Caco-2 (cell line): ENCODE results near the gene OR2A25. TPM values are rescaled to one million over a fixed set of nuclear protein-coding genes. Genes with fewer than 3 reads are reported as not detected.
A peak's percentile ranks its signal among the peaks of the same experiment; 100 is the strongest.

Source experiments
- BruUV-seq: library from RNA; stranded (reverse); fragments of 400-500 nt; replicated peaks from 2 replicates; lab custom pipeline; 2021; lab: Mats Ljungman, UMichigan
- CTCF ChIA-PET: fragments of 300-600 bp; sonication (Branson Sonifier 250); formaldehyde crosslinking; loops from one replicate; lab custom pipeline; 2022; ENCODE audit warnings: antibody characterized with exemption; lab: Charles Lee
- POLR2A ChIA-PET: fragments of 300-600 bp; sonication (Branson Sonifier 250); formaldehyde crosslinking; loops from one replicate; lab custom pipeline; 2022; ENCODE audit warnings: antibody characterized with exemption; lab: Charles Lee
- DNase-seq, 2 experiments: peaks; one replicate each; pipeline versions ENCODE4 v3.0.0 to v3.0.0-alpha.2; 2020 to 2022
- H3K27me3 ChIP-seq: replicated peaks from 2 replicates; pipeline ENCODE4 v1.6.0; 2011; ENCODE audit warnings: low read length; ENCODE audit not compliant: control insufficient read depth, insufficient read depth
- H3K36me3 ChIP-seq: 2 replicates; pipeline ENCODE4 v1.5.1; 2011; ENCODE audit warnings: low read length; ENCODE audit not compliant: control insufficient read depth, insufficient read depth
- H3K4me1 ChIP-seq: fragments of 250-450 bp; sonication (Bioruptor Pico); 2 replicates; pipeline ENCODE4 v1.5.1; 2020; ENCODE audit warnings: mild to moderate bottlenecking
- H3K4me3 ChIP-seq: 2 replicates; pipeline ENCODE4 v1.5.1; 2011; ENCODE audit warnings: low read depth, mild to moderate bottlenecking, control low read depth, low read length
- H3K9me3 ChIP-seq: fragments of 250-450 bp; sonication (Bioruptor Pico); 2 replicates; pipeline ENCODE4 v1.5.1; 2020; ENCODE audit warnings: mild to moderate bottlenecking, moderate library complexity
- H3K27ac Mint-ChIP-seq: one replicate; pipeline ENCODE4 v1.8.0; 2022; ENCODE audit warnings: mixed read lengths; ENCODE audit not compliant: unreplicated experiment
- H3K27me3 Mint-ChIP-seq: one replicate; pipeline ENCODE4 v1.8.0; 2022; ENCODE audit warnings: mixed read lengths; ENCODE audit not compliant: insufficient read depth, unreplicated experiment
- H3K36me3 Mint-ChIP-seq: one replicate; pipeline ENCODE4 v1.8.0; 2022; ENCODE audit warnings: mild to moderate bottlenecking, mixed read lengths; ENCODE audit not compliant: insufficient read depth, unreplicated experiment
- H3K4me1 Mint-ChIP-seq: one replicate; pipeline ENCODE4 v1.8.0; 2022; ENCODE audit warnings: low read depth, mixed read lengths; ENCODE audit not compliant: unreplicated experiment
- H3K4me3 Mint-ChIP-seq: one replicate; pipeline ENCODE4 v1.8.0; 2022; ENCODE audit warnings: mild to moderate bottlenecking, moderate library complexity, mixed read lengths; ENCODE audit not compliant: unreplicated experiment
- H3K9me3 Mint-ChIP-seq: one replicate; pipeline ENCODE4 v1.8.0; 2022; ENCODE audit warnings: mixed read lengths; ENCODE audit not compliant: unreplicated experiment
- intact Hi-C: fragments of 100-400 bp; cut with micrococcal nuclease; formaldehyde crosslinking; loops from one replicate; pipeline ENCODE4 v1.10.0; 2022; ENCODE audit not compliant: unreplicated experiment
- total RNA-seq: library from RNA; stranded (reverse); gene quantifications from 2 replicates; pipeline ENCODE4 v1.2.3, GENCODE V29; 2022
- TF ChIP-seq, protein P1 (sequence below), 2 experiments: fragments of 200-600 bp in 1 of 2; IDR thresholded peaks; 1 replicate in 1 of 2; 2 replicates in 1 of 2; pipeline versions ENCODE4 v1.5.1 to v1.8.0; 2011 to 2022; ENCODE audit warnings: antibody characterized with exemption in 1 of 2, control low read depth in 1 of 2, inconsistent platforms in 1 of 2, low read depth in 1 of 2, low read length in 1 of 2, mild to moderate bottlenecking in 1 of 2, moderate library complexity in 1 of 2; ENCODE audit not compliant: insufficient read depth in 1 of 2, severe bottlenecking in 1 of 2, unreplicated experiment in 1 of 2

OR2A25 gene
- total RNA-seq, 1 experiment from 2014 or later, result not detected

DNA sequence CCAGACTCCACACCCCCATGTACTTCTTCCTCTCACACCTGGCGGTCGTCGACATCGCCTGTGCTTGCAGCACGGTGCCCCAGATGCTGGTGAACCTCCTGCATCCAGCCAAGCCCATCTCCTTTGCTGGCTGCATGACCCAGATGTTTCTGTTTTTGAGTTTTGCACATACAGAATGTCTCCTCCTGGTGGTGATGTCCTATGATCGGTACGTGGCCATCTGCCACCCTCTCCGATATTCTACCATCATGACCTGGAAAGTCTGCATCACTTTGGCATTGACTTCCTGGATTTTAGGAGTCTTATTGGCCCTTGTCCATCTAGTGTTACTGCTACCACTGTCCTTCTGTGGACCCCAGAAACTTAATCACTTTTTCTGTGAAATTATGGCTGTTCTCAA is 4.8 kb downstream of the OR2A25 start:
- no peaks in the 10 kb centered on the region for H3K9me3 ChIP-seq
- H3K27me3 ChIP-seq, result no peaks in the 10 kb centered on the region
- Mint-ChIP-seq H3K4me3 (no peak overlapping the region), H3K36me3 (no peaks in the 10 kb centered on the region), H3K4me1 (no peaks in the 10 kb centered on the region), H3K27me3 (no peaks in the 10 kb centered on the region), H3K27ac (no peak overlapping the region), H3K9me3 (no peaks in the 10 kb centered on the region)
- H3K4me1 ChIP-seq, result no peaks in the 10 kb centered on the region
- no peak for DNase-seq
- H3K4me3 ChIP-seq, result no peak overlapping the region
- CTCF ChIA-PET, result no interaction called here
- POLR2A ChIA-PET, result no interaction called here
- no TSS peak for BruUV-seq
- TF ChIP-seq, protein P1, sequence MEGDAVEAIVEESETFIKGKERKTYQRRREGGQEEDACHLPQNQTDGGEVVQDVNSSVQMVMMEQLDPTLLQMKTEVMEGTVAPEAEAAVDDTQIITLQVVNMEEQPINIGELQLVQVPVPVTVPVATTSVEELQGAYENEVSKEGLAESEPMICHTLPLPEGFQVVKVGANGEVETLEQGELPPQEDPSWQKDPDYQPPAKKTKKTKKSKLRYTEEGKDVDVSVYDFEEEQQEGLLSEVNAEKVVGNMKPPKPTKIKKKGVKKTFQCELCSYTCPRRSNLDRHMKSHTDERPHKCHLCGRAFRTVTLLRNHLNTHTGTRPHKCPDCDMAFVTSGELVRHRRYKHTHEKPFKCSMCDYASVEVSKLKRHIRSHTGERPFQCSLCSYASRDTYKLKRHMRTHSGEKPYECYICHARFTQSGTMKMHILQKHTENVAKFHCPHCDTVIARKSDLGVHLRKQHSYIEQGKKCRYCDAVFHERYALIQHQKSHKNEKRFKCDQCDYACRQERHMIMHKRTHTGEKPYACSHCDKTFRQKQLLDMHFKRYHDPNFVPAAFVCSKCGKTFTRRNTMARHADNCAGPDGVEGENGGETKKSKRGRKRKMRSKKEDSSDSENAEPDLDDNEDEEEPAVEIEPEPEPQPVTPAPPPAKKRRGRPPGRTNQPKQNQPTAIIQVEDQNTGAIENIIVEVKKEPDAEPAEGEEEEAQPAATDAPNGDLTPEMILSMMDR (IDR thresholded peaks at IDR 0.05; ENCODE audit: insufficient read depth in 1 of 2, low read depth in 1 of 2, low read length in 1 of 2, severe bottlenecking in 1 of 2, unreplicated experiment in 1 of 2), result peak in 1 of 2 experiments; percentile 21
- H3K36me3 ChIP-seq, result no peaks in the 10 kb centered on the region
- intact Hi-C loops, result no loop called here

- H3K4me3 ChIP-seq, result no peak within 1 kb of the TSS
- Mint-ChIP-seq H3K4me1 (no peaks in the 10 kb centered on the region), H3K9me3 (no peaks in the 10 kb centered on the region), H3K27ac (no peak within 1 kb of the TSS), H3K36me3 (no peaks in the 10 kb centered on the region), H3K27me3 (peaks cover 7% of the 10 kb centered on the region), H3K4me3 (no peak within 1 kb of the TSS)
- no peaks in the 10 kb centered on the region for H3K4me1 ChIP-seq
- TF ChIP-seq, protein P1 (IDR thresholded peaks at IDR 0.05; ENCODE audit: insufficient read depth in 1 of 2, low read depth in 1 of 2, low read length in 1 of 2, severe bottlenecking in 1 of 2, unreplicated experiment in 1 of 2), result no peak
- ChIA-PET CTCF (no interaction called here), POLR2A (no interaction called here)
- DNase-seq, result no peak
- no peaks in the 10 kb centered on the region for H3K36me3 ChIP-seq
- intact Hi-C loops, result loop anchor here (5.0 kb wide), 1 partner anchor 859 kb away; no protein-coding TSS in a partner anchor
- no peaks in the 10 kb centered on the region for H3K27me3 ChIP-seq
- no TSS peak for BruUV-seq
- H3K9me3 ChIP-seq, result no peaks in the 10 kb centered on the region
Measured at GRCh38 chr7:144085978-144086377, 16.4 kb downstream of the OR2A25 start, which contains the start of gene OR2A12. TSS of gene OR2A12 (plus strand) at chr7:144086278. CDS start at chr7:144095108, 8,830 bp downstream.

GRCh38 chr7:144086730-144087129 is 17.1 kb downstream of the OR2A25 start:
- CTCF ChIA-PET, result no interaction called here

More at GRCh38 chr7:144086730-144087129, 17.1 kb downstream of the OR2A25 start:
- no peaks in the 10 kb centered on the region for H3K9me3 ChIP-seq
- H3K4me1 Mint-ChIP-seq, result no peaks in the 10 kb centered on the region
- H3K9me3 Mint-ChIP-seq, result no peaks in the 10 kb centered on the region
- no peak for DNase-seq
- no peaks in the 10 kb centered on the region for H3K36me3 ChIP-seq
- H3K27me3 Mint-ChIP-seq, result peaks cover 7% of the 10 kb centered on the region
- no peaks in the 10 kb centered on the region for H3K4me1 ChIP-seq
- H3K36me3 Mint-ChIP-seq, result no peaks in the 10 kb centered on the region
- no peak overlapping the region for H3K27ac Mint-ChIP-seq
- intact Hi-C loops, result loop anchor here (5.0 kb wide), 1 partner anchor 859 kb away; no protein-coding TSS in a partner anchor
- H3K4me3 Mint-ChIP-seq, result no peak overlapping the region
- POLR2A ChIA-PET, result no interaction called here
- no TSS peak for BruUV-seq
- H3K4me3 ChIP-seq, result no peak overlapping the region
- TF ChIP-seq, protein P1 (IDR thresholded peaks at IDR 0.05; ENCODE audit: insufficient read depth in 1 of 2, low read depth in 1 of 2, low read length in 1 of 2, severe bottlenecking in 1 of 2, unreplicated experiment in 1 of 2), result no peak
- no peaks in the 10 kb centered on the region for H3K27me3 ChIP-seq
